ENCODE measurements around the gene SYNPO. TPM values are rescaled to one million over a fixed set of nuclear protein-coding genes. Genes with fewer than 3 reads are reported as not detected.

The SYNPO gene
- total RNA-seq, 1 donor from 2014 or later: 1.4 TPM

DNA sequence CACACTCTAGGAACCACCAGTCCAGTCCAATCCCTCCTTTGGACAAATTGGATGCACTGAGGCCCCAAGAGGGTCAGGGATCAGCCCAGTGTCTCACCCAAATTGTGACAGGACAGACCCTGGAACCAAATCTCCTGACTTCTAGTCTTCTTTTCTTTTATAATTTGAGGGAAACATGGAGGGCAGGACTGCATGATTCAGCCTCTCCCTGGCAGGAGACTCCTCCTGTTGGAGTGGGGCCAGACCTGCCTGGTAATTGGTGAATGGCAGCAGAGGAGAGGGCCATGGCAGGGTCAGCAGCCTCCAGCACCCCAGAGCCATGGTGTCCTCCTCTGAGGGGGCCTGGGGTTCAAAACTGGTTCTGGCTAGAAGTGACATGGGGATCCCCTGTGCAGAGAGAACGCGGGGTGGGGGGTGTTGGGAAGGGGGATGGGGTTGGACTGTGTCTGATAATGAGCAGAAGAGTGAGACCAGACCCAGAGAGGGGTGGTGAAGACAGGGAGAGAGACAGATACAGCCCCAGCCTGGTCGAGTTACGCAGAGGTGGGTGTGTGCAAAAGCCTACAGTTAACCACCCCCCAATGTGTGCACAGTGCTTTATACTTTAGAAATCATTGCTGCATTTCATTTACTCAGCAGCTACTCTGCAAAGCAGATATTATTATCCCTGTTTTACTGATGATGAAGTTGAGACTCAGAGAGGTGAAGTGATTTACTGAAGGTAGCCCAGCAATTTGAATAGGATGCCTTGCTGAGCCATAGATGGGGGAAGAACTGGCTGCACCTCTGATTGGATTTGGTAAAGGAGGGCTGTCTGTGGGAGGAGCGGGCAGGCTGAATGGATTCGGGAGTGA lies 3.8 kb upstream of the SYNPO start:
- DNase-seq (ENCODE audit: low read depth): no peak
- no peak overlapping the region for H3K4me3 ChIP-seq (ENCODE audit: low read depth, low read length)
- TF ChIP-seq, protein P1, sequence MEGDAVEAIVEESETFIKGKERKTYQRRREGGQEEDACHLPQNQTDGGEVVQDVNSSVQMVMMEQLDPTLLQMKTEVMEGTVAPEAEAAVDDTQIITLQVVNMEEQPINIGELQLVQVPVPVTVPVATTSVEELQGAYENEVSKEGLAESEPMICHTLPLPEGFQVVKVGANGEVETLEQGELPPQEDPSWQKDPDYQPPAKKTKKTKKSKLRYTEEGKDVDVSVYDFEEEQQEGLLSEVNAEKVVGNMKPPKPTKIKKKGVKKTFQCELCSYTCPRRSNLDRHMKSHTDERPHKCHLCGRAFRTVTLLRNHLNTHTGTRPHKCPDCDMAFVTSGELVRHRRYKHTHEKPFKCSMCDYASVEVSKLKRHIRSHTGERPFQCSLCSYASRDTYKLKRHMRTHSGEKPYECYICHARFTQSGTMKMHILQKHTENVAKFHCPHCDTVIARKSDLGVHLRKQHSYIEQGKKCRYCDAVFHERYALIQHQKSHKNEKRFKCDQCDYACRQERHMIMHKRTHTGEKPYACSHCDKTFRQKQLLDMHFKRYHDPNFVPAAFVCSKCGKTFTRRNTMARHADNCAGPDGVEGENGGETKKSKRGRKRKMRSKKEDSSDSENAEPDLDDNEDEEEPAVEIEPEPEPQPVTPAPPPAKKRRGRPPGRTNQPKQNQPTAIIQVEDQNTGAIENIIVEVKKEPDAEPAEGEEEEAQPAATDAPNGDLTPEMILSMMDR (conservative IDR thresholded peaks at IDR 0.05; ENCODE audit: low read depth, low read length): no peak

DNA sequence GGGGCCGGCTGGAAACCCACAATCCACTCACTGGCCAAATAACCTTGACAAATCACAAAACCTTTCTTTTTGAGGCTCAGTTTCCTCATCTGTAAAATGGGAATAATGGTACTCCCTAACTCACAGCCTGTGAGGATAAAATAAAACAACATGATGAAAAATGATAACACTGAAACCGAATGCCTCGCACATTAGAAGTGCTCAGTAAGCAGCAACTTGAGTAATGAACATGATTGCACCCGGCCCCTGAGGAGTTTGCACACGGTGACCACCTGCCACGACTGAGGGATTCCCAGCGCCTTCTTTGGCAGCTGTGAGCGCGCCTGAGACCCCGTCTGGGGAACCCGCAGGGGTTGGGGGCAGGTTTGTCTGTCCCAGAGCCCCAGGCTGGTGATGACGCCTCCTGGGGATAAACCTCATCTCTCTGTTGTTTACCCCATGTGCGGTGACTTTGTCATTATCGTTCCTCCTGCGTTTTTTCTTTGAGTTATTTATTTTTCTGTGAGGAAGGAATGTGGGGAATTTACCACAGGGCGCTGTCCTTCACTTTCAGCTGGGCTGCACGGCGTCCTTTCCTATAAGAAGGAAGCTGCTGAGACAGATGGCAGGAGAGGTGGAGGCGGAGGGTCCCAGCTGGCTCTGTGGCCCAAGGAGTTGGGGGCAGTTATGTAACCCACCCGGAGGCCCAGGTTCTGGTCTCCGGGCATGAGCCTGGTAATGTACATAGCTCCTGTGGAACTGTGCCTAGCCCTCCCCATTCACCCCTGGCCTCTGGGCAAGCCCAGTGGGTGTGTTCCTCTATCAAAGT lies 3.0 kb upstream of the SYNPO start:
- H3K4me3 ChIP-seq (ENCODE audit: low read depth, low read length): no peak overlapping the region
- peak; percentile 70 for DNase-seq (ENCODE audit: low read depth)

DNA sequence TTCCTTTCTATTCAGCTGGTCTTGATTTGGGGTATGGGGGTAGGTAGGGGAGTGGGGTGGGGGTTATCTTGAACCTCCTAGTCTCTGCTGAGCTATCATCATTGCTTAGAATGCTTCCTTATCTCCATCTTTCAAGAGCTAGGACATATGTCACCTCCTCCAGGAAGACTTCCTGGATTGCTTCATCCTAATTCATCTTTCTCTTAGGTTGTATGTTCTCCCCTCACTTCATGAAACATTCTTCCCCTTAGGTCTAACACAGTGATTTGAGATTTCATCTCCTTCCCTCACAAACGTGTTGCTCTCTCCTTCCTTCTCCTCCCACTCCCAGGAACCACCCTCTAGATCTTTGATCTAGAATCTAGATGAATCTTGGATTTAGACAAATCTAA lies 2.4 kb upstream of the SYNPO start:
- TF ChIP-seq, protein P1 (conservative IDR thresholded peaks at IDR 0.05; ENCODE audit: low read depth, low read length): no peak
- H3K4me3 ChIP-seq (ENCODE audit: low read depth, low read length): no peak overlapping the region
- no peak for DNase-seq (ENCODE audit: low read depth)

More for the DNA sequence above, 3.0 kb upstream of the SYNPO start:
- TF ChIP-seq, protein P1 (conservative IDR thresholded peaks at IDR 0.05; ENCODE audit: low read depth, low read length): no peak

DNA sequence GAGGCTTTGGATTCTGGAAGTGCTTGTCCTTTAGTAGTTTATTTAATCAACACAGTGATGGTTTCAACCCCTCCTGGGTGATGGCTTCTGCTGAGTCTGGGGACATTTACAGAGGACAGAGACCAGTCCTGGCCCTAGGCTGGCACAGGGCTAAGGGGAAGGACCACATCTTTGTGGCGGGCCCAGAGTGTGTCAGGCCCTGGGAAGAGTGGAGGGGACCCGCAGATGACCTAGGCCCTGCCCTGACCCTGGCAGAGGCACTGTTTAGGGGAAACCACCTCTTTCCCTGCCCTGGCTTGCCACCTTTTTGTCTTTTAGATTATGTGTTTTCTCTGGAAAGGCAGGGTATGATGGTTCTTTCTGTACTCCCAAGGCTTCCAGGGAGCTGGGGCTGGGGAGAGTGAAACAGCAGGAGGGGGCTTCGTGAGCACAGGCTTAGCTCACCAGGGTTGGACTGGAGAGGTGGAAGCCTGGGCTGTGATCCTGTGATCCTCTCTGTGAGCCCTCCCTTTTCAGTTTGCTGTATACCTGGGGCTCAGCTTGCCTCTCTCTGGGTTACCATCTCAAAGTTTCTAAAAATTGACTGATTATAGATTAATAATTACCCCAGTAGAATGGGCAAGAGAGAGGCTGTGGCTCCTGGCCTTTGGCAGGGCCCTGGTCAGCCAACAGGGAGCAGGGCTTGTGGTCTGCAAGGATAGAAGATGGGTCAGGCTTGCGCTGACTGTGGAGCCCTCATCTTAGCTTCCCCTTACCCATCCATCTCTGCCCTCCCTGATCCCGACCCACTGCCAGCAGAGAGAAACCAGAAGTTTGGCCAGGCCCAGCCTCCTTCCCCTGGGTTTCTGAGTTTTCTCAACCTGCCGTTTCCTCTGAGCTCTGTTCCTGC lies 1.7 kb upstream of the SYNPO start:
- no peak overlapping the region for H3K4me3 ChIP-seq (ENCODE audit: low read depth, low read length)
- TF ChIP-seq, protein P1 (conservative IDR thresholded peaks at IDR 0.05; ENCODE audit: low read depth, low read length): no peak
- no peak for DNase-seq (ENCODE audit: low read depth)

DNA sequence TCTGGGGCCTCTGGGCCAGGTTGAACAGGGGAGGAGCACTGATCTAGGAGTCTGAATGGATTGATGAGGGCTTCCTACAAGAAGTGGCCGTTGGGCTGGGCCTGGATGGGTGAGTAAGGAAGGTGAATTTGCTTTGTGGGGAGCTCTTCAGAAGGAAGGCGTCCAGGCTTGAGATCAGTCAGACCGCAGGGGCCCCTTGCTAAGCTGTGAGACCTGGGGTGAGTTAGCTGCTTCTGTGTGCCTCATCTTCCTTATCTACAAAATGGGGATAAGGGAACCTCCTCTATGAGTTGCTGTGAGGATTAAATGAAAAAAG lies 1.1 kb upstream of the SYNPO start:
- no peak for DNase-seq (ENCODE audit: low read depth)
- no peak overlapping the region for H3K4me3 ChIP-seq (ENCODE audit: low read depth, low read length)
- TF ChIP-seq, protein P1 (conservative IDR thresholded peaks at IDR 0.05; ENCODE audit: low read depth, low read length): no peak

DNA sequence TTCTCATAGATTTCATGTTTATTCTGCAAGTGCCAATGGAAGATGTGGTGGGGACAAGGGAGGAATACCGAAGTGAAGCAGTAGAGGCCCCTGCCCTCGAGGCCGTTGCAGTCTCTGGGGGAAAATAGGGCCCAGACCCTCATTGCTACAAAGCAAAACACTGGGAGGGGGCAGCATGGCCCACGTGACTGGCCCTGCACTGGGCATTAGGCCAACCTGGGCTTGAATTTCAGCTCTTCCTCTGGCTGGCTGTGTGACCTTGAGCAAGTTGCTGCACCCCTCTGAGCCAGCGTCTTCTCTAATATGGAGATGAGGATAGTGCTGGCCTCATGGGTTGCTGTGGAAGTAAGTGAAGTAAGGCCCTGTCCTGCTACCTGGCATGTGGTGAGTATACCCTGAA lies 709 bp upstream of the SYNPO start:
- H3K4me3 ChIP-seq (ENCODE audit: low read depth, low read length): no peak overlapping the region
- TF ChIP-seq, protein P1 (conservative IDR thresholded peaks at IDR 0.05; ENCODE audit: low read depth, low read length): no peak
- no peak for DNase-seq (ENCODE audit: low read depth)
